SK-N-SH treated with all-trans-retinoic acid at 6 μM for 48 hours (cell line): ENCODE data around the gene B3GAT3.
A peak's percentile ranks its signal among the peaks of the same experiment; 100 is the strongest.

ENCODE experiments used
- ATAC-seq: fragments of 200-7000 bp; cut with Tn5 transposase; 3 replicates; pipeline ENCODE4 v1.9.1; 2020; ENCODE audit warnings: mild to moderate bottlenecking, moderate library complexity
- ARNTL ChIP-seq: fragments of 450-650 bp; formaldehyde crosslinking; IDR thresholded peaks from 2 replicates; pipeline ENCODE4 v1.5.0; 2020; ENCODE audit warnings: low read depth, mild to moderate bottlenecking, moderate library complexity, borderline replicate concordance
- BACH2 ChIP-seq: fragments of 250-450 bp; sonication (Bioruptor Pico); IDR thresholded peaks from 2 replicates; pipeline ENCODE4 v1.9.0; 2021; ENCODE audit warnings: mild to moderate bottlenecking, borderline replicate concordance
- CREB5 ChIP-seq: fragments of 250-450 bp; sonication (Bioruptor Pico); IDR thresholded peaks from 2 replicates; pipeline ENCODE4 v1.5.1; 2020; ENCODE audit warnings: low read depth, mild to moderate bottlenecking, moderate library complexity
- CSRNP3 ChIP-seq: fragments of 250-450 bp; sonication (Bioruptor Pico); IDR thresholded peaks from 2 replicates; pipeline ENCODE4 v1.5.1; 2021; ENCODE audit warnings: mild to moderate bottlenecking, moderate library complexity
- ESRRG ChIP-seq: fragments of 250-450 bp; sonication (Bioruptor Pico); IDR thresholded peaks from 2 replicates; pipeline ENCODE4 v1.6.1; 2021; ENCODE audit warnings: mild to moderate bottlenecking
- ISL1 ChIP-seq: fragments of 250-450 bp; sonication (Bioruptor Pico); IDR thresholded peaks from 2 replicates; pipeline ENCODE4 v2.1.2; 2022; ENCODE audit warnings: mild to moderate bottlenecking, moderate library complexity
- OSR1 ChIP-seq: fragments of 250-450 bp; sonication (Bioruptor Pico); IDR thresholded peaks from 2 replicates; pipeline ENCODE4 v1.8.0; 2022; ENCODE audit warnings: moderate library complexity, mild to moderate bottlenecking, inconsistent platforms
- PPARA ChIP-seq: fragments of 250-450 bp; sonication (Bioruptor Pico); IDR thresholded peaks from 2 replicates; pipeline ENCODE4 v1.5.0; 2020; ENCODE audit warnings: mild to moderate bottlenecking, borderline replicate concordance
- RARB ChIP-seq: fragments of 250-450 bp; sonication (Bioruptor Pico); IDR thresholded peaks from 2 replicates; pipeline ENCODE4 v1.8.0; 2021; ENCODE audit warnings: mild to moderate bottlenecking, moderate library complexity
- SNAI2 ChIP-seq: fragments of 250-450 bp; sonication (Bioruptor Pico); IDR thresholded peaks from 2 replicates; pipeline ENCODE4 v1.5.0; 2020; ENCODE audit warnings: mild to moderate bottlenecking, moderate library complexity
- TCF4 ChIP-seq: fragments of 250-450 bp; sonication (Bioruptor Pico); IDR thresholded peaks from 2 replicates; pipeline ENCODE4 v1.8.0; 2021; ENCODE audit warnings: mild to moderate bottlenecking, moderate library complexity, borderline replicate concordance
- TSHZ2 ChIP-seq: fragments of 250-450 bp; sonication (Bioruptor Pico); IDR thresholded peaks from 2 replicates; pipeline ENCODE4 v1.5.0; 2020; ENCODE audit warnings: mild to moderate bottlenecking, moderate library complexity
- ZC3H10 ChIP-seq: fragments of 250-450 bp; sonication (Bioruptor Pico); IDR thresholded peaks from 2 replicates; pipeline ENCODE4 v1.5.1; 2021; ENCODE audit warnings: mild to moderate bottlenecking, moderate library complexity
- ZFP3 ChIP-seq: fragments of 250-450 bp; sonication (Bioruptor Pico); IDR thresholded peaks from 2 replicates; pipeline ENCODE4 v1.5.0; 2020; ENCODE audit warnings: mild to moderate bottlenecking, moderate library complexity
- ZNF565 ChIP-seq: fragments of 450-650 bp; formaldehyde crosslinking; conservative IDR thresholded peaks from 2 replicates; pipeline ENCODE4 v1.5.0; 2020; ENCODE audit warnings: low read depth, mild to moderate bottlenecking, moderate library complexity
- ZNF70 ChIP-seq: fragments of 450-650 bp; formaldehyde crosslinking; IDR thresholded peaks from 2 replicates; pipeline ENCODE4 v1.5.0; 2020; ENCODE audit warnings: mild to moderate bottlenecking, moderate library complexity
- ZNF8 ChIP-seq: fragments of 450-650 bp; formaldehyde crosslinking; IDR thresholded peaks from 2 replicates; pipeline ENCODE4 v1.5.0; 2020; ENCODE audit warnings: mild to moderate bottlenecking, moderate library complexity

The B3GAT3 gene

GRCh38 chr11:62671236-62671607, 49.4 kb upstream of the B3GAT3 start (continued):
- TF ChIP-seq CSRNP3 (CRISPR knock-in tag) (no peak), OSR1 (CRISPR knock-in tag) (no peak), SNAI2 (CRISPR knock-in tag) (no peak), ARNTL (CRISPR knock-in tag) (no peak), ZC3H10 (CRISPR knock-in tag) (no peak), PPARA (CRISPR knock-in tag) (no peak)

- no peak for ATAC-seq
- TF ChIP-seq ZC3H10 (CRISPR knock-in tag) (no peak), BACH2 (CRISPR knock-in tag) (no peak), ZNF70 (CRISPR knock-in tag) (no peak), ARNTL (CRISPR knock-in tag) (no peak), OSR1 (CRISPR knock-in tag) (no peak), ISL1 (no peak), TCF4 (CRISPR knock-in tag) (no peak), ZNF8 (CRISPR knock-in tag) (no peak), CSRNP3 (CRISPR knock-in tag) (no peak), CREB5 (no peak), ZNF565 (CRISPR knock-in tag) (no peak), RARB (CRISPR knock-in tag) (no peak), PPARA (CRISPR knock-in tag) (no peak)
These were observed 47.8 kb upstream of the B3GAT3 start for GRCh38 chr11:62669420-62670161.

- TF ChIP-seq ESRRG (CRISPR knock-in tag), result no peak
- TF ChIP-seq BACH2 (CRISPR knock-in tag), result no peak
- no peak for TF ChIP-seq TCF4 (CRISPR knock-in tag)
- no peak for ATAC-seq
These were observed 45.7 kb upstream of the B3GAT3 start for GRCh38 chr11:62667460-62667859.

GRCh38 chr11:62666259-62666926, 44.6 kb upstream of the B3GAT3 start:
- TF ChIP-seq ESRRG (CRISPR knock-in tag), result no peak
- TF ChIP-seq TSHZ2, result no peak
- no peak for TF ChIP-seq RARB (CRISPR knock-in tag)
- TF ChIP-seq ISL1, result no peak
- no peak for TF ChIP-seq SNAI2 (CRISPR knock-in tag)
- no peak for TF ChIP-seq ZNF565 (CRISPR knock-in tag)
- no peak for TF ChIP-seq ZC3H10 (CRISPR knock-in tag)
- no peak for ATAC-seq

- 0 out of 2 replicates have a peak, but pooled peaks have one; percentile 17 for TF ChIP-seq ZFP3 (CRISPR knock-in tag)
- TF ChIP-seq ESRRG (CRISPR knock-in tag), result no peak
- TF ChIP-seq ZC3H10 (CRISPR knock-in tag), result no peak
- peak; percentile 45 for ATAC-seq
These were observed 43.9 kb upstream of the B3GAT3 start for GRCh38 chr11:62665599-62666258.
